ENCODE data around the gene WDFY2.

DNA sequence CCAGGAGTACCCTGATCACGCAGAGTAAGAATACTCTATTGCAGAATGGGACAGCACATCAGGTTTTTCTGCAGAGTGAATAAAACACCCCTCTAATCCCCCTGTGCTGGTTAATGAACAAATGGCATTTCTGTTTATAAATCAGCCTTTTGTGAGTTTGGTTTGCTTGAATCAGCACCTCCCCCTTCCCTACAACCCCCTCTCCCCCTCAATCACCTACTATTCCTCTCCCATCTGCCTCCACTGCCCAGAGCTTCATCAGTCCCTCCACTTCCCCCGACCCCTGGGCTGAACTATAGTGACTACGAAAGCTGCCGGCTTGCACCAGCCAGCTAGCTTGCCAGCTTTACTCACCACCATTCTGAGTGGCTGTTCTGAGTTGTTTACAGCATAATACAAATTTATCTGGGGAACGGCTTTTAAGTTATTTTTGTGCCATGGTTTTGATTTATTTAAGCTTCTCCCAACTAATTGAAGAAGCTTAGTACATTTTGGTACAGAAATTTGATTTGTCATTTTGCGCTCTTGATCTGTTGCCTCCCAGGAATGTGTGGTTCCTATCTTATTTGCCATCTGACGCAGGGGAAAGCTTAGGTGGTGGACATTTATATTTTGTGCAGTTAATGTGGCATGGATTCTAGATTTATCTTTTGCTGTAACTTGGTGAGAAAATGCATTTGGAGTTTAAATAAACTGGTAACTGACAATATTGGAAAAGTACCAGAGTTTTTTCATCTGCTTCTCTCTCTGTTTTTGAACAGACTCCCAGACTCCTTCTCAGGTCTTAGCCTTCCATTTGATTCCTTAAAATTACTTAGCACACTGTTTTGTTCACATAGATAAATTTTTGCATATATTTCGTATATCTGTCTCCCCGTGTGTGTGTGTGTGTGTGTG, 41.7 kb upstream of the WDFY2 start:
- TF ChIP-seq CTCF (conservative IDR thresholded peaks at IDR 0.05; ENCODE audit: low read depth in 2 of 2) (no peak), CREB1 (CRISPR knock-in tag; IDR thresholded peaks at IDR 0.05; ENCODE audit: low read depth) (no peak), EZH2 (IDR thresholded peaks at IDR 0.05; ENCODE audit: low read depth, unreplicated experiment) (no peak), JUNB (IDR thresholded peaks at IDR 0.05; ENCODE audit: unreplicated experiment) (no peak), POLR2AphosphoS5 (IDR thresholded peaks at IDR 0.05; ENCODE audit: low read depth) (no peak)
